Vagina (tissue), 2 donors: ENCODE results near the gene MAGEA6. TPM values are rescaled to one million over a fixed set of nuclear protein-coding genes. Genes with fewer than 3 reads are reported as not detected.
"Not testable (repeated sequence)": the region's sequence is repeated elsewhere in the genome, so short reads cannot be mapped to it uniquely, and the experiment has no call there.

Source experiments
- DNase-seq, 2 donors: peaks; one replicate each; pipeline ENCODE4 v3.0.0-alpha.2; 2017; ENCODE audit errors: extremely low spot score in 2 of 2
- H3K27ac ChIP-seq: fragments of 200-600 bp; sonication (generic); one replicate; pipeline ENCODE4 v1.5.1; 2019
- H3K27me3 ChIP-seq: fragments of 200-600 bp; sonication (generic); one replicate; pipeline ENCODE4 v1.5.1; 2019
- H3K36me3 ChIP-seq, 2 donors: fragments of 200-600 bp; sonication (generic); one replicate each; pipeline ENCODE4 v1.5.1; 2017 to 2019
- H3K4me1 ChIP-seq: fragments of 200-600 bp; sonication (generic); one replicate; pipeline ENCODE4 v1.5.1; 2019
- H3K4me3 ChIP-seq, 2 donors: fragments of 200-600 bp; sonication (generic); 1 replicate in 1 of 2; 2 replicates in 1 of 2; pipeline ENCODE4 v1.5.1; 2016 to 2019
- H3K9me3 ChIP-seq: fragments of 200-600 bp; sonication (generic); one replicate; pipeline ENCODE4 v1.5.1; 2019
- POLR2A ChIP-seq, 2 donors: fragments of 450-650 bp; IDR thresholded peaks; one replicate each; pipeline ENCODE4 v1.6.1; 2017; ENCODE audit warnings: antibody characterized with exemption in 2 of 2, mild to moderate bottlenecking in 2 of 2, moderate library complexity in 2 of 2
- POLR2AphosphoS5 ChIP-seq, 2 donors: sonication (generic); formaldehyde crosslinking; IDR thresholded peaks; one replicate each; pipeline ENCODE4 v1.9.0; 2017; ENCODE audit warnings: antibody characterized with exemption in 2 of 2, mild to moderate bottlenecking in 2 of 2, low read depth in 1 of 2; ENCODE audit not compliant: insufficient read depth in 1 of 2
- intact Hi-C: fragments of 100-400 bp; cut with DNase I; formaldehyde crosslinking; loops from one replicate; pipeline ENCODE4 v1.15.1; 2023
- total RNA-seq: library from RNA; depleted of rRNA; stranded (reverse); fragments of >200 nt; gene quantifications from one replicate; pipeline ENCODE4 v1.2.3, GENCODE V29; 2016
- TF ChIP-seq, protein P1 (sequence below), 3 experiments: fragments of 450-650 bp in 2 of 3; fragments of 200-600 bp in 1 of 3; sonication (generic) in 1 of 3; IDR thresholded peaks; one replicate each; pipeline ENCODE4 v1.5.1; 2017 to 2019; ENCODE audit warnings: antibody characterized with exemption in 3 of 3, mild to moderate bottlenecking in 2 of 3, moderate library complexity in 2 of 3

The MAGEA6 gene
- total RNA-seq, 1 donor from 2014 or later: not detected

DNA sequence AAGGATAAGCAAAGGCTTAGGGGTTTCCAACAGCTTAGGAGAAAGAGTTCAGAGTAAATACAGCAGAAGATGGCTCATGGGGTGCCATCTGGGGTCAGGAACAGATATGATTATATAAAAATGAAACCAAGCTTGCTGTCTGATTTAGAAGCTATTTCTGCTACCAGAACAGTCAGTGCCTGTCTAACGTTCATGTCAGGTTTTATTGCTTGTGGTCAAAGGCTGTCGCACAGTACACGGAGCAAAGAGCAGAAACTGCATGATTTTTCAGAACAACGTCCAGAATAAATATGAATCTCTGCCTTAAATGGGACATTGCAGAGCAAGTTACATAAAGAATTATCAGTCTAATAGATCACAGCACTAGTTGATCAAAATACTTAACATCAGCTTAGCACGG lies 43.7 kb upstream of the MAGEA6 start:
- Histone ChIP-seq H3K4me3 (no peak overlapping the region), H3K36me3 (no peaks in the 10 kb centered on the region), H3K9me3 (no peaks in the 10 kb centered on the region), H3K27me3 (no peaks in the 10 kb centered on the region), H3K27ac (no peak overlapping the region), H3K4me1 (no peaks in the 10 kb centered on the region)
- TF ChIP-seq POLR2AphosphoS5 (IDR thresholded peaks at IDR 0.05; ENCODE audit: insufficient read depth in 1 of 2, low read depth in 1 of 2) (no peak), POLR2A (IDR thresholded peaks at IDR 0.05) (no peak)
- TF ChIP-seq, protein P1, sequence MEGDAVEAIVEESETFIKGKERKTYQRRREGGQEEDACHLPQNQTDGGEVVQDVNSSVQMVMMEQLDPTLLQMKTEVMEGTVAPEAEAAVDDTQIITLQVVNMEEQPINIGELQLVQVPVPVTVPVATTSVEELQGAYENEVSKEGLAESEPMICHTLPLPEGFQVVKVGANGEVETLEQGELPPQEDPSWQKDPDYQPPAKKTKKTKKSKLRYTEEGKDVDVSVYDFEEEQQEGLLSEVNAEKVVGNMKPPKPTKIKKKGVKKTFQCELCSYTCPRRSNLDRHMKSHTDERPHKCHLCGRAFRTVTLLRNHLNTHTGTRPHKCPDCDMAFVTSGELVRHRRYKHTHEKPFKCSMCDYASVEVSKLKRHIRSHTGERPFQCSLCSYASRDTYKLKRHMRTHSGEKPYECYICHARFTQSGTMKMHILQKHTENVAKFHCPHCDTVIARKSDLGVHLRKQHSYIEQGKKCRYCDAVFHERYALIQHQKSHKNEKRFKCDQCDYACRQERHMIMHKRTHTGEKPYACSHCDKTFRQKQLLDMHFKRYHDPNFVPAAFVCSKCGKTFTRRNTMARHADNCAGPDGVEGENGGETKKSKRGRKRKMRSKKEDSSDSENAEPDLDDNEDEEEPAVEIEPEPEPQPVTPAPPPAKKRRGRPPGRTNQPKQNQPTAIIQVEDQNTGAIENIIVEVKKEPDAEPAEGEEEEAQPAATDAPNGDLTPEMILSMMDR (IDR thresholded peaks at IDR 0.05): no peak
- no peak for DNase-seq
- intact Hi-C loops: no loop called here

DNA sequence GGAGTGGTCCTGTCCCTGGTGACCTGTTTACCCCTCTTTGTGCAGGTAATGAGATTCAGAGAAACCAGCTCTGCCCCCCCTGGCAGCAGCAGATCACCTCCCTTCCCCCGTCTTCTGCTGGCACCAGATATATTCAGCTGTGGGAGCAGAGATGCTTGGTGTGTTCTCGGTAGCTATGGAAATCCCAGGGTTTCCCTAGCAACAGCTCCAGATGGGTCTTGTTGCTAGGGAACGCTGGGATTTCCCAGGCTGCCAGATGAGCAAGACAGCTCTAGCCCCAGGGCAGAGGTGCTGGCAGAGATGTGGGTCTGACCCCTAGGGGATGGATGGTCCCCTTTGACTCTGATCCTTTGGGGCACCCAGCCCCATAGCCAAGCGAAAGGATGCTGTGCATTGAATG lies 40.9 kb upstream of the MAGEA6 start:
- no peak overlapping the region for H3K27ac ChIP-seq
- intact Hi-C loops: no loop called here
- no peaks in the 10 kb centered on the region for H3K4me1 ChIP-seq
- DNase-seq: no peak
- H3K4me3 ChIP-seq: no peak overlapping the region
- TF ChIP-seq POLR2A (IDR thresholded peaks at IDR 0.05) (no peak), POLR2AphosphoS5 (IDR thresholded peaks at IDR 0.05; ENCODE audit: insufficient read depth in 1 of 2, low read depth in 1 of 2) (no peak)
- TF ChIP-seq, protein P1 (IDR thresholded peaks at IDR 0.05): no peak
- no peaks in the 10 kb centered on the region for H3K9me3 ChIP-seq
- H3K27me3 ChIP-seq: no peaks in the 10 kb centered on the region
- no peaks in the 10 kb centered on the region for H3K36me3 ChIP-seq

DNA sequence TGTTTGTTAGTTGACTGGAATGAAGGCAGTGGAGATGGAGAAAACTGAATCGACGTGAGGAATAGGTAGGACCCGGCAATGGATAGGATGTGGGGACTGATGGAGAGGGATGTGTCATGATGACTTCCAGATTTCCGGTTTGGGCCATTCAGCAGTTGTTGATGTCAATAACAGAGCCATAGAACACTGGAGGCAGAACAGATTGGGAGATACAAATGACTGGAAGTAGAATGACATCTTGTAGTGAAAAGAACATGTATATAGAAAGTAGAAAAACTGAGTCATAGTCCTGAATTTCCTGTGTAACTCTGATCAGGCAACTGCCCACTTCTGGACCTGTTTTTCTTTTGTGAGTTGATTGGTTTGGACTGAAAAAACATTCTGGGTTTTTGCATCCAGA lies 36.5 kb upstream of the MAGEA6 start:
- TF ChIP-seq POLR2A (IDR thresholded peaks at IDR 0.05) (no peak), POLR2AphosphoS5 (IDR thresholded peaks at IDR 0.05; ENCODE audit: insufficient read depth in 1 of 2, low read depth in 1 of 2) (no peak)
- TF ChIP-seq, protein P1 (IDR thresholded peaks at IDR 0.05): no peak

GRCh38 chrX:152798945-152799344 lies 29.5 kb upstream of the MAGEA6 start:
- no peaks in the 10 kb centered on the region for H3K9me3 ChIP-seq
- no peaks in the 10 kb centered on the region for H3K4me1 ChIP-seq
- no peaks in the 10 kb centered on the region for H3K36me3 ChIP-seq
- DNase-seq: no peak
- TF ChIP-seq POLR2A (IDR thresholded peaks at IDR 0.05) (no peak), POLR2AphosphoS5 (IDR thresholded peaks at IDR 0.05; ENCODE audit: insufficient read depth in 1 of 2, low read depth in 1 of 2) (no peak)
- TF ChIP-seq, protein P1 (IDR thresholded peaks at IDR 0.05): no peak
- H3K27ac ChIP-seq: no peak overlapping the region
- intact Hi-C loops: no loop called here
- no peaks in the 10 kb centered on the region for H3K27me3 ChIP-seq
- H3K4me3 ChIP-seq: no peak overlapping the region

More for the DNA sequence above, 36.5 kb upstream of the MAGEA6 start:
- Histone ChIP-seq H3K9me3 (no peaks in the 10 kb centered on the region), H3K4me3 (no peak overlapping the region), H3K27me3 (no peaks in the 10 kb centered on the region), H3K36me3 (no peaks in the 10 kb centered on the region), H3K27ac (no peak overlapping the region), H3K4me1 (no peaks in the 10 kb centered on the region)
- no peak for DNase-seq
- intact Hi-C loops: no loop called here

- intact Hi-C loops, H3K4me3 ChIP-seq, H3K27me3 ChIP-seq, H3K9me3 ChIP-seq, DNase-seq, H3K36me3 ChIP-seq, H3K4me1 ChIP-seq, H3K27ac ChIP-seq: not testable (repeated sequence)
These were observed 17.6 kb upstream of the MAGEA6 start for GRCh38 chrX:152787062-152787461.

GRCh38 chrX:152766562-152766961 lies 2.9 kb downstream of the MAGEA6 start:
- H3K27me3 ChIP-seq, H3K4me1 ChIP-seq, H3K27ac ChIP-seq, H3K4me3 ChIP-seq, H3K9me3 ChIP-seq, intact Hi-C loops, H3K36me3 ChIP-seq: not testable (repeated sequence)
- peak in 1 of 2 donors; percentile 67 for DNase-seq

DNA sequence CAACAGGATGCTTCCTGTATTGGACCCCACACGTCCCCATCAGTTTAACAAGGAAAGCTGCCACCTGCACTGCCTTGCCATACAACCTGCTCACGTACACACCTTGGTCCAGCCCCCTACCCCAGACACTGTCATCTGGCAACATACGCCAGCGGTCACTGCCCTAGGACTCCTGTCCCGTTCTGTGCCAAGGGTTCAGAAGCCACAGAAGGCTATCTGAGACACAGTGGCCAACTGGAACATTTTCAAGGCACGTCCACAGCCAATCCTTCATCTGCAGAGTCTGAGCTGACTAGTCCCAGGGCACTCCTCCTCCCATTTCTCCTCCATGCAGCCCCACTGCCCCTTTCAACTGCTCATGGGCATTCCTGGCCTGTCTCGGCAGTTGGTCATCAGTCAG lies 7.9 kb downstream of the MAGEA6 start:
- DNase-seq, H3K4me1 ChIP-seq, H3K4me3 ChIP-seq, H3K27ac ChIP-seq, H3K27me3 ChIP-seq, H3K36me3 ChIP-seq, H3K9me3 ChIP-seq, intact Hi-C loops: not testable (repeated sequence)

GRCh38 chrX:152759544-152759943 lies 9.9 kb downstream of the MAGEA6 start:
- H3K9me3 ChIP-seq, H3K4me3 ChIP-seq, H3K27ac ChIP-seq, H3K27me3 ChIP-seq, H3K36me3 ChIP-seq, intact Hi-C loops, H3K4me1 ChIP-seq, DNase-seq: not testable (repeated sequence)

- H3K4me3 ChIP-seq, H3K9me3 ChIP-seq, H3K36me3 ChIP-seq, H3K27me3 ChIP-seq, H3K27ac ChIP-seq, H3K4me1 ChIP-seq, intact Hi-C loops, DNase-seq: not testable (repeated sequence)
These were observed 10.6 kb downstream of the MAGEA6 start, which contains the start of gene CSAG3 for GRCh38 chrX:152758918-152759317. TSS of gene CSAG3 (plus strand) at chrX:152759218.
